ENCODE data around the gene ATP1A4. TPM values are rescaled to one million over a fixed set of nuclear protein-coding genes. Genes with fewer than 3 reads are reported as not detected.

The ATP1A4 gene
- total and polyA plus RNA-seq, 10 of the 15 experiments (the other 5 are each of a cell fraction or from before 2014, with no cell fraction given), result 0.31 to 1.0 (median 0.54) TPM

DNA sequence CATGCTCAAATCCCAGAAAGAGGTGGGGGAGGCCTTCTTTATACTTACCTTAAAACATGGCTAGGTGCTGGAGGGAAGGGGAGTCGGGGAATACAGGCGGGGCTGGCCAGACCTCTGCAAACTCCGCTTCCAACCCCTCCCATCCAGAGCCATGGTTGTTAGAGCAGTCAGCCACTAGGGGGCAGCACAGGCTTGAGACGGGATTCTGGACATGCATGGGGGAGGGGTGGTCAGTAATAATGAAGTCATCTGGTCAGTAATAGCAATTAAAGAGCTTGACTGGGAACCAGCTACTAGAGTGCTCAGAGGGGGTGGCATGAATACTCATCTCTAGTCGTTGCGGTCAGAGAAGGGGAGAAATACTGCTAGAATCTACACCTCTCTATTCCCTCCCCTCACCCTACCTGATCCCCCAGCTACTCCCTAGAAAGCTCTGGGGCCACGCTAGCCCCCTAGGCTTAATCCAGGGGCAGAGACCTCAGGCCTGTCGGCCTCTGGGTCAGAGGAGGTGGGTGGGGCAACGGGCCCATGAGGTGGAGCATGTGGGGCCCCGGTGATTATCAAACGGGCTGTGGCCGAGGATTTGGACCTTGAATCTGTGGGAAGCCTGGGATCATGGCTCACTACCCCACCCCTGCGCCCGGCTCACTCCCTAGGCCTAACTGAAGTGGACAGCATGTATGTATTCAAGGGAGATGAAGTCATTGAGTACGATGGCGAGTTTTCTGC, 41.9 kb downstream of the ATP1A4 start (continued):
- no peak for TF ChIP-seq RAD51 (IDR thresholded peaks at IDR 0.05)
- TF ChIP-seq, protein P1, sequence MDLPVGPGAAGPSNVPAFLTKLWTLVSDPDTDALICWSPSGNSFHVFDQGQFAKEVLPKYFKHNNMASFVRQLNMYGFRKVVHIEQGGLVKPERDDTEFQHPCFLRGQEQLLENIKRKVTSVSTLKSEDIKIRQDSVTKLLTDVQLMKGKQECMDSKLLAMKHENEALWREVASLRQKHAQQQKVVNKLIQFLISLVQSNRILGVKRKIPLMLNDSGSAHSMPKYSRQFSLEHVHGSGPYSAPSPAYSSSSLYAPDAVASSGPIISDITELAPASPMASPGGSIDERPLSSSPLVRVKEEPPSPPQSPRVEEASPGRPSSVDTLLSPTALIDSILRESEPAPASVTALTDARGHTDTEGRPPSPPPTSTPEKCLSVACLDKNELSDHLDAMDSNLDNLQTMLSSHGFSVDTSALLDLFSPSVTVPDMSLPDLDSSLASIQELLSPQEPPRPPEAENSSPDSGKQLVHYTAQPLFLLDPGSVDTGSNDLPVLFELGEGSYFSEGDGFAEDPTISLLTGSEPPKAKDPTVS (IDR thresholded peaks at IDR 0.05; ENCODE audit: low read depth, low read length), result no peak
- TF ChIP-seq HDAC6 (IDR thresholded peaks at IDR 0.05; ENCODE audit: unreplicated experiment), result no peak
- TF ChIP-seq NR2F1 (conservative IDR thresholded peaks at IDR 0.05), result peak; percentile 51; the same call in 1 of the 2 replicates
- TF ChIP-seq DPF2 (IDR thresholded peaks at IDR 0.05), result peak; percentile 31; the same call in 1 of the 2 replicates
- TF ChIP-seq, protein P2, sequence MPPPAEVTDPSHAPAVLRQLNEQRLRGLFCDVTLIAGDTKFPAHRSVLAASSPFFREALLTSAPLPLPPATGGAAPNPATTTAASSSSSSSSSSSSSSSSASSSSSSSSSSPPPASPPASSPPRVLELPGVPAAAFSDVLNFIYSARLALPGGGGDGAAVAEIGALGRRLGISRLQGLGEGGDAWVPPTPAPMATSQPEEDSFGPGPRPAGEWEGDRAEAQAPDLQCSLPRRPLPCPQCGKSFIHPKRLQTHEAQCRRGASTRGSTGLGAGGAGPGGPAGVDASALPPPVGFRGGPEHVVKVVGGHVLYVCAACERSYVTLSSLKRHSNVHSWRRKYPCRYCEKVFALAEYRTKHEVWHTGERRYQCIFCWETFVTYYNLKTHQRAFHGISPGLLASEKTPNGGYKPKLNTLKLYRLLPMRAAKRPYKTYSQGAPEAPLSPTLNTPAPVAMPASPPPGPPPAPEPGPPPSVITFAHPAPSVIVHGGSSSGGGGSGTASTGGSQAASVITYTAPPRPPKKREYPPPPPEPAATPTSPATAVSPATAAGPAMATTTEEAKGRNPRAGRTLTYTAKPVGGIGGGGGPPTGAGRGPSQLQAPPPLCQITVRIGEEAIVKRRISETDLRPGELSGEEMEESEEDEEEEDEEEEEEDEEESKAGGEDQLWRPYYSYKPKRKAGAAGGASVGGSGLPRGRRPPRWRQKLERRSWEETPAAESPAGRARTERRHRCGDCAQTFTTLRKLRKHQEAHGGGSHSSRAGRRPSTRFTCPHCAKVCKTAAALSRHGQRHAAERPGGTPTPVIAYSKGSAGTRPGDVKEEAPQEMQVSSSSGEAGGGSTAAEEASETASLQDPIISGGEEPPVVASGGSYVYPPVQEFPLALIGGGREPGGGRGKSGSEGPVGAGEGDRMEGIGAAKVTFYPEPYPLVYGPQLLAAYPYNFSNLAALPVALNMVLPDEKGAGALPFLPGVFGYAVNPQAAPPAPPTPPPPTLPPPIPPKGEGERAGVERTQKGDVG (CRISPR knock-in tag; IDR thresholded peaks at IDR 0.05), result no peak
- TF ChIP-seq IKZF2 (IDR thresholded peaks at IDR 0.05), result peak in 1 of 2 experiments; percentile 30; a peak in 1 of 4 replicates
- no peak for TF ChIP-seq MYC (IDR thresholded peaks at IDR 0.05; ENCODE audit: insufficient read depth, insufficient read length, insufficient replicate concordance, low read length, severe bottlenecking)
- no peak for TF ChIP-seq KLF5 (IDR thresholded peaks at IDR 0.05; ENCODE audit: partially characterized antibody)
- TF ChIP-seq, protein P3, sequence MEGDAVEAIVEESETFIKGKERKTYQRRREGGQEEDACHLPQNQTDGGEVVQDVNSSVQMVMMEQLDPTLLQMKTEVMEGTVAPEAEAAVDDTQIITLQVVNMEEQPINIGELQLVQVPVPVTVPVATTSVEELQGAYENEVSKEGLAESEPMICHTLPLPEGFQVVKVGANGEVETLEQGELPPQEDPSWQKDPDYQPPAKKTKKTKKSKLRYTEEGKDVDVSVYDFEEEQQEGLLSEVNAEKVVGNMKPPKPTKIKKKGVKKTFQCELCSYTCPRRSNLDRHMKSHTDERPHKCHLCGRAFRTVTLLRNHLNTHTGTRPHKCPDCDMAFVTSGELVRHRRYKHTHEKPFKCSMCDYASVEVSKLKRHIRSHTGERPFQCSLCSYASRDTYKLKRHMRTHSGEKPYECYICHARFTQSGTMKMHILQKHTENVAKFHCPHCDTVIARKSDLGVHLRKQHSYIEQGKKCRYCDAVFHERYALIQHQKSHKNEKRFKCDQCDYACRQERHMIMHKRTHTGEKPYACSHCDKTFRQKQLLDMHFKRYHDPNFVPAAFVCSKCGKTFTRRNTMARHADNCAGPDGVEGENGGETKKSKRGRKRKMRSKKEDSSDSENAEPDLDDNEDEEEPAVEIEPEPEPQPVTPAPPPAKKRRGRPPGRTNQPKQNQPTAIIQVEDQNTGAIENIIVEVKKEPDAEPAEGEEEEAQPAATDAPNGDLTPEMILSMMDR (IDR thresholded peaks at IDR 0.05 in 2 of 3, conservative IDR thresholded peaks at IDR 0.05 in 1 of 3; ENCODE audit: control insufficient read depth in 2 of 3, extremely low read depth in 1 of 3, insufficient read depth in 1 of 3, low read depth in 3 of 3, low read length in 3 of 3), result peak; percentile 95 to 99 (median 97); a peak in 5 of 6 replicates
- TF ChIP-seq, protein P4, sequence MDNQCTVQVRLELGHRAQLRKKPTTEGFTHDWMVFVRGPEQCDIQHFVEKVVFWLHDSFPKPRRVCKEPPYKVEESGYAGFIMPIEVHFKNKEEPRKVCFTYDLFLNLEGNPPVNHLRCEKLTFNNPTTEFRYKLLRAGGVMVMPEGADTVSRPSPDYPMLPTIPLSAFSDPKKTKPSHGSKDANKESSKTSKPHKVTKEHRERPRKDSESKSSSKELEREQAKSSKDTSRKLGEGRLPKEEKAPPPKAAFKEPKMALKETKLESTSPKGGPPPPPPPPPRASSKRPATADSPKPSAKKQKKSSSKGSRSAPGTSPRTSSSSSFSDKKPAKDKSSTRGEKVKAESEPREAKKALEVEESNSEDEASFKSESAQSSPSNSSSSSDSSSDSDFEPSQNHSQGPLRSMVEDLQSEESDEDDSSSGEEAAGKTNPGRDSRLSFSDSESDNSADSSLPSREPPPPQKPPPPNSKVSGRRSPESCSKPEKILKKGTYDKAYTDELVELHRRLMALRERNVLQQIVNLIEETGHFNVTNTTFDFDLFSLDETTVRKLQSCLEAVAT (IDR thresholded peaks at IDR 0.05), result no peak
- TF ChIP-seq YY1 (IDR thresholded peaks at IDR 0.05; ENCODE audit: low read depth, low read length), result peak; percentile 88
- peak; percentile 97 for TF ChIP-seq ATF7 (IDR thresholded peaks at IDR 0.05; ENCODE audit: low read depth)
- TF ChIP-seq CHD2 (IDR thresholded peaks at IDR 0.05; ENCODE audit: borderline replicate concordance, low read depth, low read length), result peak; percentile 93
- no peak for TF ChIP-seq ZBED1 (IDR thresholded peaks at IDR 0.05; ENCODE audit: borderline replicate concordance)
- TF ChIP-seq, protein P5, sequence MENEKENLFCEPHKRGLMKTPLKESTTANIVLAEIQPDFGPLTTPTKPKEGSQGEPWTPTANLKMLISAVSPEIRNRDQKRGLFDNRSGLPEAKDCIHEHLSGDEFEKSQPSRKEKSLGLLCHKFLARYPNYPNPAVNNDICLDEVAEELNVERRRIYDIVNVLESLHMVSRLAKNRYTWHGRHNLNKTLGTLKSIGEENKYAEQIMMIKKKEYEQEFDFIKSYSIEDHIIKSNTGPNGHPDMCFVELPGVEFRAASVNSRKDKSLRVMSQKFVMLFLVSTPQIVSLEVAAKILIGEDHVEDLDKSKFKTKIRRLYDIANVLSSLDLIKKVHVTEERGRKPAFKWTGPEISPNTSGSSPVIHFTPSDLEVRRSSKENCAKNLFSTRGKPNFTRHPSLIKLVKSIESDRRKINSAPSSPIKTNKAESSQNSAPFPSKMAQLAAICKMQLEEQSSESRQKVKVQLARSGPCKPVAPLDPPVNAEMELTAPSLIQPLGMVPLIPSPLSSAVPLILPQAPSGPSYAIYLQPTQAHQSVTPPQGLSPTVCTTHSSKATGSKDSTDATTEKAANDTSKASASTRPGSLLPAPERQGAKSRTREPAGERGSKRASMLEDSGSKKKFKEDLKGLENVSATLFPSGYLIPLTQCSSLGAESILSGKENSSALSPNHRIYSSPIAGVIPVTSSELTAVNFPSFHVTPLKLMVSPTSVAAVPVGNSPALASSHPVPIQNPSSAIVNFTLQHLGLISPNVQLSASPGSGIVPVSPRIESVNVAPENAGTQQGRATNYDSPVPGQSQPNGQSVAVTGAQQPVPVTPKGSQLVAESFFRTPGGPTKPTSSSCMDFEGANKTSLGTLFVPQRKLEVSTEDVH (IDR thresholded peaks at IDR 0.05; ENCODE audit: low read depth, partially characterized antibody), result no peak
- TF ChIP-seq MEF2B (IDR thresholded peaks at IDR 0.05; ENCODE audit: partially characterized antibody, poor library complexity, severe bottlenecking), result no peak
- TF ChIP-seq SMARCA5 (IDR thresholded peaks at IDR 0.05), result peak; percentile 57; the same call in 1 of the 2 replicates
